K562 treated with DMSO at 1 percent for 24 hours (cell line): ENCODE data around the gene STIL. TPM values are rescaled to one million over a fixed set of nuclear protein-coding genes. Genes with fewer than 3 reads are reported as not detected.

ENCODE experiments used
- total RNA-seq: library from RNA; unstranded; fragments of 300-600 nt; gene quantifications from 2 replicates; pipeline ENCODE4 v1.2.3, GENCODE V29; 2022; ENCODE audit warnings: low read depth; ENCODE audit not compliant: insufficient read depth

The STIL gene
- total RNA-seq, result 23.9 and 25.1 TPM in 2 replicates

DNA sequence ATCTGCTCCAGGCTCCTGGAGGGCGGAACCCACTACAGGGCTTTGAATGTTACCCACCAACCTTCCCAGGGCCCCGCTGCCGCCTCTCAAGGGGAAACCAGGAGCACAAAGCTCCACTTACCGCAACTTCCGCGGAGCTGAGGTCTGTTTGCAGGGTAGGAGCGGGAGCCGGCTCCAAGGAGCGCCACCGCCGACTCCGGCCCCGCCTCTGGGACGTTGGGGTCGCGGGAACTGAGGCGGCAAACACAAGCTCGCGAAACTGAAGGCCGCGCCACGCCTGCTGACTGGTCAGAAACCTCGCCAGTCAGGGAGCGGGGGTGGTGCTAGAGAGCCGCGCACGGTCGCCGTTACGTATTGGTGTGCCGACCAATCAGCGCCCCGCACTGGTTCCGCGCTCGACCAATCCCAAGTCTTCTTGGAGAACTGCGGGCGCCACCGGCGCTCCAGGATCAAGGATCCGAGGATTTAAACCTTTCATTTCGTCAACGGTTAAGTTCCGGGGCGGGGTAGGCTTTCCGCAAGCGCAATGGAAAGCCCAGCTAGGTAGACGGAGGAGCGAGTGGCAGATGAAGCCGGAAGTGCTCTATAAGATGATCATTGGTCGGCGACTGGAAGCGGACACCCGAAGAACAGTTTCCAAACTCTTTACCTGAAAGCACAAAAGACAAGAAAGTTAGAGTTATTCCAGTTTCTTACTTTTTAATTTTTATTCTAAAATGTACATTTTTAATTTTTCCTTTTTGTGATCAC lies at the start of gene STIL:
Gene STIL (minus strand): TSS at position 233 of the 750 bp plus-strand sequence. CDS start 3,828 bp downstream, outside the sequence.

DNA sequence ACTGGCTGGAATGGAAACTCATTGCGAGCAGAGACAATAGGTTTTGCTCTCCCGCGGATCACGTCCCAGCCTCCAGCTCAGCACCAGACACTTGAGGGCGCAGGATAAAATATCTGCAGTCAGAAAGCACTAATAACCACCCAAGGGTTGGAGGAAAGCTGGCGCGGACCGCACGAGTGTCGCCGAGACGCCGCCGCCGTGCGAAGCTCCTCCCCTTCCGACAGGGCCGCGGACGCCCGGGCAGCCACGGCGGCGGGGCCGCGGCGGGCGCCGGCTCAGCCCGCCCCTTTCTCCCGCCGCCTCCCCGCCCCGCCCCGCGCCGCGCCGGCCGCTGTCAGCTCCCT lies 19.6 kb upstream of the STIL start, which contains the start of gene CMPK1:
Gene CMPK1 (plus strand): TSS at position 213 of the 344 bp plus-strand sequence. CDS start 156 bp downstream, outside the sequence.

DNA sequence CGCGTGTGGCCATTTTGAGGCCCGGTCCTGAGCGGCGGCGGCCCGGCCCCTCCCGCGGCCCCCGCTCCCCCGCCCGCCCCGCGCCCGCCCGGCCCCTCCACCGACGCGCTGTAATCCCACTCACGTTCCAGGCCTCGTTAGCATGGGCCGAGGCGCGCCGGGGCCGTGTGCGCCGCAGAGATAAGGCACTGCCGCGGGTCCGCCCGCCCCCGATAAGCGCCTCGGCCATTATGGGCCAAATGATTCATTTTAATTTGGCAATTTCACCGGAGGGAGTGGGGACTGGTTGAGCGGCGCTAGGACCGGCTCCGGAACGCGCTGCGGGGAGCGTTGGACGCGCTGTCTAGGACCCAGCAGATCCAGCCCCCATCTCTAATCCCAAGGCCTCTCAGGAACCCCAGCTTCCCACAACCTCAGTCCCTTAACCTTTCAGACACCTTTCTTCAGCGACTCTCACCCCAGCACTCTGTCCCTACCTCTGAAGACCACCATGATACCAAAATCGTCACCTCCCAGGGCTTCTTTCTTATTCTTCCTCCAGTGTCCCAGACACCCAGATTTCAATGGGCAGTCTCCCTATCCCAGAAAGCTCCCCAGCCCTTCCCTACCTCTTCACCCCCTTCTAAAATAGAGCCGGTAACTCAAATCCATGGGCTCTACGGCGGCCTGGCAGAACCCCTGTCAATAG lies 81.6 kb downstream of the STIL start, which contains the start of gene TAL1:
Gene TAL1 (minus strand): TSS at position 39 of the 688 bp plus-strand sequence. CDS start 6,337 bp downstream, outside the sequence.

Other genes starting within 250 kb of the STIL start
- not detected in 2 replicates for gene CYP4Z1, start 246.9 kb downstream of the STIL start, total RNA-seq
- gene CYP4A22, start 176.7 kb downstream of the STIL start, total RNA-seq, result not detected in 2 replicates
- gene PDZK1IP1, start 124.1 kb downstream of the STIL start, total RNA-seq, result 4.1 and 5.7 TPM in 2 replicates
- gene TAL1, start 81.9 kb downstream of the STIL start, total RNA-seq, result 39.2 and 49.0 TPM in 2 replicates
- 60.5 and 69.2 TPM in 2 replicates for gene CMPK1, start 19.6 kb upstream of the STIL start, total RNA-seq
- gene FOXE3, start 102.1 kb upstream of the STIL start, total RNA-seq, result 0.35 TPM in 1 of 2 replicates, not detected in the other
- gene FOXD2, start 123.9 kb upstream of the STIL start, total RNA-seq, result 3.4 and 3.7 TPM in 2 replicates